Vagina (tissue), 2 donors: Measurements from ENCODE around the gene MMP23B. TPM values are rescaled to one million over a fixed set of nuclear protein-coding genes. Genes with fewer than 3 reads are reported as not detected.

ENCODE experiments used
- DNase-seq, 2 donors: peaks; one replicate each; pipeline ENCODE4 v3.0.0-alpha.2; 2017; ENCODE audit errors: extremely low spot score in 2 of 2
- H3K27ac ChIP-seq: fragments of 200-600 bp; sonication (generic); one replicate; pipeline ENCODE4 v1.5.1; 2019
- H3K27me3 ChIP-seq: fragments of 200-600 bp; sonication (generic); one replicate; pipeline ENCODE4 v1.5.1; 2019
- H3K36me3 ChIP-seq, 2 donors: fragments of 200-600 bp; sonication (generic); one replicate each; pipeline ENCODE4 v1.5.1; 2017 to 2019
- H3K4me1 ChIP-seq: fragments of 200-600 bp; sonication (generic); one replicate; pipeline ENCODE4 v1.5.1; 2019
- H3K4me3 ChIP-seq, 2 donors: fragments of 200-600 bp; sonication (generic); 1 replicate in 1 of 2; 2 replicates in 1 of 2; pipeline ENCODE4 v1.5.1; 2016 to 2019
- H3K9me3 ChIP-seq: fragments of 200-600 bp; sonication (generic); one replicate; pipeline ENCODE4 v1.5.1; 2019
- POLR2A ChIP-seq, 2 donors: fragments of 450-650 bp; IDR thresholded peaks; one replicate each; pipeline ENCODE4 v1.6.1; 2017; ENCODE audit warnings: antibody characterized with exemption in 2 of 2, mild to moderate bottlenecking in 2 of 2, moderate library complexity in 2 of 2
- POLR2AphosphoS5 ChIP-seq, 2 donors: sonication (generic); formaldehyde crosslinking; IDR thresholded peaks; one replicate each; pipeline ENCODE4 v1.9.0; 2017; ENCODE audit warnings: antibody characterized with exemption in 2 of 2, mild to moderate bottlenecking in 2 of 2, low read depth in 1 of 2; ENCODE audit not compliant: insufficient read depth in 1 of 2
- intact Hi-C: fragments of 100-400 bp; cut with DNase I; formaldehyde crosslinking; loops from one replicate; pipeline ENCODE4 v1.15.1; 2023
- total RNA-seq: library from RNA; depleted of rRNA; stranded (reverse); fragments of >200 nt; gene quantifications from one replicate; pipeline ENCODE4 v1.2.3, GENCODE V29; 2016
- TF ChIP-seq, protein P1 (sequence below), 3 experiments: fragments of 450-650 bp in 2 of 3; fragments of 200-600 bp in 1 of 3; sonication (generic) in 1 of 3; IDR thresholded peaks; one replicate each; pipeline ENCODE4 v1.5.1; 2017 to 2019; ENCODE audit warnings: antibody characterized with exemption in 3 of 3, mild to moderate bottlenecking in 2 of 3, moderate library complexity in 2 of 3

The MMP23B gene
- total RNA-seq, 1 donor from 2014 or later, result 42.7 TPM

DNA sequence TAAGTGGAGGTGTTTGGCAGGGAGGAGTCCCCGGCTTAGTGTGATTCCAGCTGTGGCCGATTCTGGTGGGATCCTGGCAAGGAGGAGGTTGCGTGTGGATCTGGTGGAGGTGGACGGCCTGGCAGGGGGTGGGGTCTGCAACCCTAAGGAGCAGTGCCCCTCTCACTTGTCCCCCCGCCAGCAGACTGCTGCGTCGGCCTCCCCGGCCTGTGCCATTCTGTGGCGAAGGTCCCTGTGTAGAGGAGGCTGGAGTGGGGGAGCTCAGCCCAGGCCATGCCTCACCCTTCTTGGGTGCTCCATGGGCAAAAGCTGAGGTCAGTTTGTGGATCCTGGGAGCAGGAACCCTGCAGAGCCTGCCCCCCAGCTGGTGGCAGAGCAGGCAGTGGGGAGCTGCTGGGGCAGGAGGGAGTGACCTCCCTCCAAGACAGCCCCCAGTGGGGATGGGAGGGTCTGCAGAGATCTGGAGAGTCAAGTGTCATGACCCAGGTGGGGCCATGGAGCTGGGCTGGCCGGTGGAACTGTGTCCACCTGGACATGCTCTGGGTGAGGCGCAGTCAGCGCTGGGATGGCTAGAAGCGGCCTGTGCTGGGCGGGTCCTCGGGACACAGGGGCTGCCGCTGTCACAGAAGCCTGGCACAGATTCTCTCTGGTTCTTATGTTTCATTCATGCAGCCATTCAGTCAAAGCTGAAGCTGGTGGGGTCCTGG lies 11.4 kb upstream of the MMP23B start:
- TF ChIP-seq, protein P1, sequence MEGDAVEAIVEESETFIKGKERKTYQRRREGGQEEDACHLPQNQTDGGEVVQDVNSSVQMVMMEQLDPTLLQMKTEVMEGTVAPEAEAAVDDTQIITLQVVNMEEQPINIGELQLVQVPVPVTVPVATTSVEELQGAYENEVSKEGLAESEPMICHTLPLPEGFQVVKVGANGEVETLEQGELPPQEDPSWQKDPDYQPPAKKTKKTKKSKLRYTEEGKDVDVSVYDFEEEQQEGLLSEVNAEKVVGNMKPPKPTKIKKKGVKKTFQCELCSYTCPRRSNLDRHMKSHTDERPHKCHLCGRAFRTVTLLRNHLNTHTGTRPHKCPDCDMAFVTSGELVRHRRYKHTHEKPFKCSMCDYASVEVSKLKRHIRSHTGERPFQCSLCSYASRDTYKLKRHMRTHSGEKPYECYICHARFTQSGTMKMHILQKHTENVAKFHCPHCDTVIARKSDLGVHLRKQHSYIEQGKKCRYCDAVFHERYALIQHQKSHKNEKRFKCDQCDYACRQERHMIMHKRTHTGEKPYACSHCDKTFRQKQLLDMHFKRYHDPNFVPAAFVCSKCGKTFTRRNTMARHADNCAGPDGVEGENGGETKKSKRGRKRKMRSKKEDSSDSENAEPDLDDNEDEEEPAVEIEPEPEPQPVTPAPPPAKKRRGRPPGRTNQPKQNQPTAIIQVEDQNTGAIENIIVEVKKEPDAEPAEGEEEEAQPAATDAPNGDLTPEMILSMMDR (IDR thresholded peaks at IDR 0.05), result no peak
- TF ChIP-seq POLR2A (IDR thresholded peaks at IDR 0.05) (no peak), POLR2AphosphoS5 (IDR thresholded peaks at IDR 0.05; ENCODE audit: insufficient read depth in 1 of 2, low read depth in 1 of 2) (no peak)
- no peak for DNase-seq
- Histone ChIP-seq H3K27me3 (no peaks in the 10 kb centered on the region), H3K4me3 (no peak overlapping the region), H3K9me3 (no peaks in the 10 kb centered on the region), H3K27ac (no peak overlapping the region), H3K4me1 (peaks cover 22% of the 10 kb centered on the region), H3K36me3 (peaks cover 0 to 9% of the 10 kb centered on the region in 2 donors)
- intact Hi-C loops, result no loop called here

DNA sequence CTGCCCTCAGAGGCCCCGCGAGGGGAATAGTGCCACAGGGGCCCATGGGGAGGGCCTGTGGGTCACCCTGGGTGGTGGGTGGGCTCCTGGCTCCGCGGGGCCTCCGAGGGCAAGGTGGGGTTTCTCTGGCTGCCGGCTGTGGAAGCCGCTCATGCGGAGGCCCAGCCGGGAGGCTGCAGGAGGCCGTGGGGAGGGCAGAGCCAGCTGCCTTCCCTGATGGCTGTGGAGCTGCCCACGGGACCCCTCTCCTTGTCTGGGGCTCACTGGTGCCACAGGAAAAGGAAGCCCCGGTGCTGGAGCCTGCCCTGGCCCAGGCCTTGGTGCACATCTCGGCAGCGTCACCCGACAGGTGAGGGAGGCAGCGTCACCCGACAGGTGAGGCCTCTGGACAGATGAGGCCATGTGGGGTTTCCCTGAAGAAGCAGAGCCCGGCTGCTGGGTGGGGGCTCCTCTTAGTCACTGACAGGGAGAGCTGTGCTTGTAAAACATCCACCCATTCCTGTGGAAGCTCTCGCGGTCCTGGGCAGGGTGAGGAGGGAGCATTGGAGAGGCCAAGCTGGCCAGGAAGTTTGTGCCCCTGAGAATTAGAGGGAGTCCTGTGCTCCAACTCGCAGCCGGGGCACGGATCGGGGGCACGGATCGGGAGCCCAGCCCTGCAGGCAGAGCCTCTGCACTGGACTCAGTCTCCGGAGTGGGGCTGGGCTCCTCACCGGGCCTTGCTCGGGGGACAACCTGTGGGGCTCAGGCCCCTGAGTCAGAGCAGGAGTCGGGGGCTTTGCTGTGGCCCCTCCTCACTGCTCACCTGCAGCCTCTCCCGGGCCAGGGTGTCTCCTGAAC lies 10.6 kb upstream of the MMP23B start:
- Histone ChIP-seq H3K4me1 (peaks cover 20% of the 10 kb centered on the region), H3K4me3 (no peak overlapping the region), H3K27ac (no peak overlapping the region), H3K27me3 (no peaks in the 10 kb centered on the region), H3K36me3 (peaks cover 0 to 9% of the 10 kb centered on the region in 2 donors), H3K9me3 (no peaks in the 10 kb centered on the region)
- no peak for TF ChIP-seq POLR2A (IDR thresholded peaks at IDR 0.05)
- TF ChIP-seq POLR2AphosphoS5 (IDR thresholded peaks at IDR 0.05; ENCODE audit: insufficient read depth in 1 of 2, low read depth in 1 of 2), result no peak
- TF ChIP-seq, protein P1 (IDR thresholded peaks at IDR 0.05), result no peak
- no peak for DNase-seq
- intact Hi-C loops, result no loop called here

DNA sequence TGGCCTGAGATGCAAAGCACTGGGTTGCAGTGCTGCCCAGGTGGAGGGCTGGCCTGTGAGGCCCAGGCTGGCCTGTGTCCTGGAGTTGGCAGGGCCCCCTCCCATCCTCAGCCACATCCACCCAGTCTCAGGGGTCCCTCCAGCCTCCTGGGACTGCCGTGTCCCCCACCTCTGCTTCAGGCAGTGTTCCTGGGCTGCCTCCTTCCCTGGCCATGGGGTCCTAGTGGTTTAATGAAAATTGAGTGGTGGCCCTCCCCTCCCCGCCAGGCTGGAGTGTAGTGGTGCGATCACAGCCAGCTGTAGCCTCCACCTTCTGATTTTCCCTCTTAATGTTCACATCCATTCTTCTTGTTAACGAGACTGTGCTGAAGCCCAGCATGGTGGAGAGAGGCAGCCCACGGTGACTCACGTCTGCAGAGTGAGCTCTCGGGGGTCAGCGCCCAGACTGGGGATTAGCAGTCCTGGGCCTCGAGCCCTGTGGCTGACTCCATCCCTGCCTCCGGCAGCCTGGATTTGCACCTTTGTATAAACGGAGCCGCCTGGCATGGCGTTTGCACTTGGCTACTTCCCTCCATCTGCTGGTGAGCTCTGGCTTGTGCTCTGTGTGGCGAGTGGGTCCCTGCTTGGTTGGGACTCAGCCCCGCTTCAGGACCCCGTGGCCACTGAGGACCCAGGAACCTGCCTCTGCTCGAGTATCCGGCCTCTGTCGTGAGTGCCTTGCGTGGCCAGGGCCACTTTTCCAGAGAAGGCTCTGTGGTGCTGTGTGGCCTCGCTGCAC lies 9.8 kb upstream of the MMP23B start:
- intact Hi-C loops, result no loop called here
- no peak overlapping the region for H3K27ac ChIP-seq
- no peaks in the 10 kb centered on the region for H3K27me3 ChIP-seq
- H3K4me3 ChIP-seq, result no peak overlapping the region
- DNase-seq, result no peak
- H3K9me3 ChIP-seq, result no peaks in the 10 kb centered on the region
- TF ChIP-seq, protein P1 (IDR thresholded peaks at IDR 0.05), result no peak
- TF ChIP-seq POLR2A (IDR thresholded peaks at IDR 0.05) (no peak), POLR2AphosphoS5 (IDR thresholded peaks at IDR 0.05; ENCODE audit: insufficient read depth in 1 of 2, low read depth in 1 of 2) (no peak)
- H3K4me1 ChIP-seq, result peaks cover 18% of the 10 kb centered on the region
- H3K36me3 ChIP-seq, result peaks cover 0 to 9% of the 10 kb centered on the region in 2 donors

DNA sequence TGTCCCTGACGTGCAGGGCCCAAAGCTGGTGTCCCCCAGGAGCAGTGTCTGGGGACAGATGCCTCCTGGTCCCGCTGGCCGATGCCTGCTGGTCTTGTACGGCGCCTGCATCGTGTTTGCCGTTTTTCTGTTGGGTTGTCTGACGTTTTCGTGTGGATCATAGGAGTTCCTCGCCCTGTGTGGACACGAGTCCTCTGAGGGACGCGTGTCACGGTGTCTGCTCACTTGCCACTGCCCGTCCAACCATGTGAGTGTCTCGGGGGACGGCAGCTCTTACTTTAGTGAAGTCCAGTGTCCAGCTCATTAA lies 9.2 kb upstream of the MMP23B start:
- no peak overlapping the region for H3K4me3 ChIP-seq
- intact Hi-C loops, result no loop called here
- TF ChIP-seq POLR2A (IDR thresholded peaks at IDR 0.05), result no peak
- TF ChIP-seq, protein P1 (IDR thresholded peaks at IDR 0.05), result no peak
- no peak for TF ChIP-seq POLR2AphosphoS5 (IDR thresholded peaks at IDR 0.05; ENCODE audit: insufficient read depth in 1 of 2, low read depth in 1 of 2)
- peaks cover 13% of the 10 kb centered on the region for H3K4me1 ChIP-seq
- no peak overlapping the region for H3K27ac ChIP-seq
- H3K27me3 ChIP-seq, result no peaks in the 10 kb centered on the region
- H3K9me3 ChIP-seq, result no peaks in the 10 kb centered on the region
- H3K36me3 ChIP-seq, result peaks cover 0 to 5% of the 10 kb centered on the region in 2 donors
- DNase-seq, result no peak
